Measurements from ENCODE around the gene SLC15A3.
"Not testable (repeated sequence)": the region's sequence is repeated elsewhere in the genome, so short reads cannot be mapped to it uniquely, and the experiment has no call there.

Gene SLC15A3

DNA sequence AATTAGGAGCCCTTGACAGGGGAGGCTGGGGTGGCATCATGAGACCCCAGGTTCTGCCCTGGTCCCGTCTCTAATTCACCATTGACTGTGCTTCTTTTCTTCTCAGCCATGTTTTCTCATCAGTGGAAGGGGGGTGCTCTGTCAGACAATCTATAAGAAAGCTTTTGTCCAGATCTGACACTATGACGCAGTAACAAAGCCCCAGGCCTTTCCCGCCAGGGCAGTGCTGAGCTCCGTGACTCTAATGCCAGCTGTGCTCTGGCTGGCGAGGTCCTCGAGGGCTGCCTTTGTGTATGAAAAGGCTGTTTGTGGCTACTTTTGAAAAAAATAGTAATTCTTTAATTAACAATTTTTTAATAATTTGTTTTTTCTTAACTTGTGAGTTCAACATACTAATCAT, 22.8 kb upstream of the SLC15A3 start:
- DNase-seq = no peak

DNA sequence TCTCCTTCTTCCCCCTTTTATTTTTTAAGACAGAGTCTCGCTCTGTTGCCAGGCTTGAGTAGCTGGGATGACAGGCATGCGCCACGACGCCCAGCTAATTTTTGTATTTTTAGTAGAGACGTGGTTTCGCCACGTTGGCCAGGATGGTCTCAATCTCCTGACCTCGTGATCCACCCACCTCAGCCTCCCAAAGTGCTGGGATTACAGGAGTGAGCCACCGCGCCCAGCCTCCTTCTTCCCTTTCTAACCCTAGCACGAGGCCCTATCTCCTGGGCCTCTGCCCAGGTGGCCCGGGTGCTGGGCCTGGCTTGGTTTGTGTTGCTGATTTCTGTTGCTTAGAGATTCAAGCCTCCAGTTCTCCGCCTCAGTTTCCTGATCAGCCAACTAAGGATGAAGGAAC, 22.3 kb upstream of the SLC15A3 start:
- DNase-seq = not testable (repeated sequence)

DNA sequence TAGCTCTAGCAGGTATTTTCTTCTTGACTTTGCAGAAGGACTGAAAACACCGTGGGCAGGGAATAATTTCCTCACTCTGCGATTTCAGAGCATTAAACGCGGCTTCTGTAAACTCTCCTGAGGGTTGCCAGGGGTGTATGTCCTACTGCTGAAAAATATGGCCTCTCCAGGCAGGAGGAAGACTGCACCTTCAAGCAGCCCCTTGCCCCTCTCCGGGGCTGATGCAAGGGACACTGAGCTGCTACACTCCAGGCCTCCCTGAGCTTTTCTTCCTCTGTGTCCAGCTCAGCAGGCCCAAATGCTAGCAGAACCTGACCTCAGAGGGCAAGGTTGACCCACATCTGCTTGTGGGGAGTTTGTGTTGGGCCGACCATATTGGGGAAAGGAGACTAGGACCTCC, 21.7 kb upstream of the SLC15A3 start:
- DNase-seq = no peak

DNA sequence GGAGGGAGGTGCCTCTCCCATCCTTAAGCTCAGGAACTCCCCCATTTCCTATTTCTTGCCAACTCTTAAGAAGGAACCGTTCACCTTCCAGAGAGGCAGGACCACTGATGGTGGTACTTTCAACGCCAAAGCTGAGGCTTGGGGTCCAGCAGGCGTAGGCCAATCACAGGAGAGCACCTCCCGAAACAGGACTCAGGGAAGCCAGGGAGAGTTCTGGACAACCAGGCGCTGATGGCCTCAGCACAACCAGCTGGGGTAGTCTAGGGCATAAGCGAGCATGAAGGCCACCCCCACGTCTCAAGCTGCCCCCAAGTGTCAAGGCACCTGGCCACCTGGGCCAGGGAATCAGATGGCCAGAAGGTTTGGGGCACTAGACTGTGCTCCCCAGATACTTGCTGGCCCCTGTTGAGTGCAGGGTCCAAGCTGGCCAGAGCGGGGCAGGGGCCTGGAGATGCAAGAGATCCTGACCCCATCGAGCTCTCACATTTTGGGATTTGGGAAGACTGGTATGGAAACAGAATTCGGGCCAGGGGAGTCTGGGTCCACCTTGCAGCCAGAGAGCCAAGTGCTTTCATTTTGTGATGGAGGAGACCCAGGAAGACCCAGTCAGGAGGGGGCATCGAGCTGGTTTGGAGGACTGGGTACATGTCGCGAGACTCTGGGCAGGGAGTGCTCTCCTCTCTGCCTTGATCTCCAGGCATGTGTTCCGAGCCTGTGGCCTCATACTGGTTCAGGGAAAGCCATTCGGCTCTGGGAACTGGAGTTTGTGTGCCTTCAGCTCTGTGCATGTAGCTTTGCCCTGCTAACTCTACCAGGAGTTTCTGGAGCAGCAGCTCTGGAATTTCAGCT, 20.4 kb upstream of the SLC15A3 start:
- DNase-seq = no peak

DNA sequence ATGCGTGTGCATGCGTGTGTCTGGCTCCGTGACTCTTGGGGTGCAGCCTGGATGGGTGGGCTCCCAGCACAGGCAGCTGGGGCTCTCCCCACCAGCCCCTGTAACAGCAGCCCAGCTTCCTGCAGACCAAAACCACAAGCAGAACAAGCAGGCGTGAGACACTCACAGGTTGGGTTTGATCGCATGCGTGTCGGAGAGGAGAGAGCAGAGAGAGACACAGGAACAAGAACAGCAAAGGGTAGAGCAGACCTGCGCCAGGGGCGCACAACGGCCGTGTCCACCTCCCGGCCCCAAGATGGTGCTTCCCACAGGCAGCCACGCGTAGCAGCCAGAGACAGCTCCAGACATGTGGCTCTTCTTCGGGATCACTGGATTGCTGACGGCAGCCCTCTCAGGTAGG, 19.5 kb upstream of the SLC15A3 start, which contains the start of gene CD6:
TSS of gene CD6 (plus strand) at position 161 of the 400 bp plus-strand sequence. CDS start at position 347, 186 bp downstream.
- no peak for DNase-seq

DNA sequence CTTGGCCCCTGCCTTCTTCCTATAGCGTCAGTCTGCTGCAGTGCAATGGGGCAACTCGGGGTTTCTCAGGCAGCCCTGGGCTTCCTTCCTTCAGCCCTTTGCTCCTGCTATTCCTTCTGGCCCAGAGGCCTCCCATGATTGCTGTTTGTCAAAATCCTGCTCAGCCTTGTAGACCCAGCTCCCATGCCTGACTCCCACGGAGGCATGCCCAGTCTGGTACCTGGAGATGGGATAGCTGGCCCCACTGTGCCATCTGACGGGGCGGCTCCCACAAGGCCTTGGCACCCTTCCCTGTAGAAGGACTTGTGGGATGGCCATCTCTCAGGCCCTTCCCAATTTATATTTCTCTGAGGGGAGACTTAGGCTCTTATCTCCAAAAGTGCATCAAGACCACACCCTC, 18.9 kb upstream of the SLC15A3 start:
- no peak for DNase-seq

DNA sequence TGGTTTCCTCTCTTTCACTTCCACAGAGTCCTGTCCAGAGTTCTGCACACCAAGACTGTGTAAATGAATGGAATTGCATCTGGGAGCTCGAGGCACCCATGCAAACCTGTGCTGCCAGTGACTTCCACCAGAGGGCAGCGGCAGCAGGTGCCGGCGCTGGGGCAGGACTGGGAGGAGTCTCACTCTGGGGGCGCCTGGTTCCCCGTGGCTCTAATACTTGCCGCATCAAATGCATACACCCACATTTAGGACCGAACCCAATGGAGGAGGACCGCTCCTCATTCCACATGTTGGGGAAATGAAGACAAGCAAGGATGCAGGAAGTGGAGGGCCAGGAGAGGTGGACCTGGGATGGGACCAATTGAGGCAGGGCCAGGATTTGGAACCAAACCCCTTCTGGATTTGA, 18.4 kb upstream of the SLC15A3 start:
- no peak for DNase-seq

DNA sequence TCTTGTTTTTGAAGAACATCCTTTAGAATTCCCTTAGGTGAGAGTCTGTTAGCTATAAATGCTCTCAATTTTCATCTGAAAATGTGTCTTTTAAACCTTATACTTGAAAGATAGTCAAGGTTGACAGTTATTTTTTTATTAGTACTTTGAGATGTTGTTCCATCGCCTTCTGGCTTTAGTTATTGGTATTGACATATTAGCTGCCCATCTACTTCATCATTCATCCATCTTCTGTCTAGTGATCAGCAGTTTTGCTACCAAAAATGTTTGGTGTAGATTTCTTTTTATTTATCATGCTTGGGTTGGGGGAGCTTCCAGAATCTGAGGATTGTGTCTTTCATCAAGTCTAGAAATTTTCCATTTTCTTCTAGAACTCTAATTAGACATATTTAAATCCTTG, 16.2 kb upstream of the SLC15A3 start:
- DNase-seq = no peak

DNA sequence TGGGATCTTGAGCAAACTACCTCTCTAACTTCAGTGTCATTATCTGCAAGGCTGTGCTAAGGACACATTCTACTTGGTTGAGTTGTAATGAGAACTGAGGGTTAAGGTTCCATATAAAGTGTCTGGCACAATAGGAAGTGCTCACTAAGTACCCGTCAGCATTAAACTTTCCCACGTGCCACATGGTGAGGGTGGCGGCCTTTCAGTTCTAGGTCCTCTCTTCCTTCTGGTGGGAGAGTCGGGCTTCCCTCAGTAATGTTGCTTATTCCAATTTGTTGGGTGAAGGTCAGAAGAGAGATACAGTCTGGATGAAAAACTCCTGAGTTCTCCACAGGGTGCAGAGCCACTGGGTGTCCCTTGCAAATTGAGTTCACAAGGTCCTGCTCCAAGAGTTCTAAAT, 14.9 kb upstream of the SLC15A3 start:
- DNase-seq = no peak

DNA sequence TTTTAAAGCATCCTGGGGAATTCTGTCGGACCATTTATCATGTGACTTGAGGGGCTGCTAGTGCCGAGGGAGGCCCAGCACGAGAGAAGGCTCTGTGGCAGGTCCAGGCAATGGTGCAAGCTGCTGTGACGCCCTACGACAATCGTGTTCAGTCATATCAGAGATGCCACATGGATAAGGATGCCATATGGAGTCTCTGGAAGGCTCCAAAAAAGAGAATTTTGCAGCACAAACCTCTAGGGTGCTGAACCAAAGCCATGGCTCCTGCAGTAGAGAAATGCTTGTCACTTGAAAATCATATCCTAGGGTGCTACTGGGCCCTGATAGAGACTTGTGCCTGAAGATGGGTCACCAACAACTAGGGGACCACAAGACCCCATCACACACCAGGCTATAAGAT, 12.8 kb upstream of the SLC15A3 start:
- no peak for DNase-seq

DNA sequence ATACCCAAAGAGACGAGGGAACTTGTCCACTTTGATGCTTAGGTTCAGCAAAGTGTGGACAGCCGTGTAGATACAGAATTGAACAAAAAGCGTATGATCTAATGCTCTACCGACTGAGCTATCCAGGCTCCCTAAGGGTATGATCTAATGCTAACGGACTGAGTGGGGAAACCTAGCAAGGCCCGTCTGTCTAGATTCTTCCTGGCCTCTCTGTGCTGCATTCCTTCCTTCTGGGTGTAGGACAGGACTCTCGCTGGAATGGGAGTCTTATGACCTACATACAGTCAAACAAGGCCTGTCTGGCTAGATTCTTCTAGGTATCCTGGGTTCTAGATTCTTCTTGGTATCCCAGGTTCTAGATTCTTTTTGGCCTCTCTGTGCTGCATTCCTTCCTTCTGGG, 8.4 kb upstream of the SLC15A3 start:
- no peak for DNase-seq

DNA sequence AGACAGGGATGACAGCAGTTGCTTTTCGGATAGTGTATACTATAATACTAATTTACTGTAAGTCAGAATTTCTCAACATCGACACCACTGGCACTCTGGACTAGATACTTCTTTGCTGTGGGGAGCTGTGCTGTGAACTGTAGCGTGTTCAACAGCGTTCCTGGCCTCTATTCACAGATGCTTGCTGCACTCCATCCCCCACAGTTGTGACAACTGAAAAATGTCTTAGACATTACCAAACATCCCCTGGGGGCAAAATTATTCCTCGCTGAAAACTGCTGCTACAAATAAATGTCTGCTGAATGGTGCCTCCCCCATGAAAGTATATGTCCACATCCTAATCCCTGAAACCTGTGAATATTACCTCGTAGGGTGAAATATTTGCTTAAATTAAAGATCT, 7.5 kb upstream of the SLC15A3 start:
- DNase-seq = no peak

DNA sequence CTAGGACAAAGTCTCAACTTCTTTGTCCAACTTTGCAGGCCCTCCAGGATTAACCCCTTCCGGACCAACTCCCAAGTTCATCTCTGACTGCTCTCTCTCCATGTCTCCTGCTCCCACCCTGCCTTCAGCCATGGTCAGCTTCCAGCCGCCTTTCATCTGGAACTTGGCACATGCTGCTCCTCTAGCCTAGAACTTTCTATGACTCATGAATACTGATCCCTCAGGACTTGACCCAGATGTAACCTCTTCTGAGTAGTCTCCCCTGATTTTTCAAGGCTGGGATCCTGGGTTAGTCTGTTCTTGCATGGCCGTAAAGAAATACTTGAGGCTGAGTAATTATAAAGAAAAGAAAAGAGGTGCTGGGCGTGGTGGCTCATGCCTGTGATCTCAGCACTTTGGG, 5.2 kb upstream of the SLC15A3 start:
- DNase-seq = no peak

DNA sequence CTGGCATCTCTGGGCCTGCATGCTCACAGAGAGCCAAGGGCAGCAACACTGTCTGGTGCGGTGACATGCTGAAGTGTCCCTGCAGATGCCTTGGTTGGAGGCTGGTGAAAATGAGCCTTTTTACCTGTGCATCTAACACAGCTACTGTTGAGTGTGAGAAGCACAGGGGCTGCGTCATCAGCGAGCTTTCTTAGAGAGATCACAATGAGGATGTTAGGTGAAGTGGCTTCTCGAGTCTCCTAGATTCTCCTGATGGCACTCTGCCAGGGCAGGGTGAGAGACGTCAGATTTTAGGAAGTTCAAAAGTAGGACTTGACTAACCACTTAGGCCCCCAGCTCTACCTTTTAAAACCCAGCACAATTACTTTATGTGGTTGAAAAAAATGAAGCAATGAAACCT, 3.6 kb upstream of the SLC15A3 start:
- no peak for DNase-seq

DNA sequence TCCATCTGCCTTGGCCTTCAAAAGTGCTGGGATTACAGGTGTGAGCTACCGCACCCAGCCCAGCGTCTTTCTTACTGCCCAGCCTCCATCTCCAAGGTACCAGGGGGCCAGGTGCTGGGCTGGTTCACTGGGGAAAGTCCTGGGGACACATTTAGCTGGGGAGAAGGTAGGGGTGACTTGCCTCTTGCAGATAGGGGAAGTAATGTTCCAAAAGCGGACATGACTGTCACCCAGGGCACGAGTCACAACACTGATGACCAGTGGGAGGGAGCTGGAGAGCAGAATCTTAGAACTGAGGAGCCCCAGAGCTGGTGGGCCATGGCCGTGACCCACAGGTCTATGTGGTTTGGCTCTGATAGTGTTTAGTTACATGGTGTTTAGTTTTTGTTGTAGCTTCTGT, 2.4 kb upstream of the SLC15A3 start:
- DNase-seq = no peak

DNA sequence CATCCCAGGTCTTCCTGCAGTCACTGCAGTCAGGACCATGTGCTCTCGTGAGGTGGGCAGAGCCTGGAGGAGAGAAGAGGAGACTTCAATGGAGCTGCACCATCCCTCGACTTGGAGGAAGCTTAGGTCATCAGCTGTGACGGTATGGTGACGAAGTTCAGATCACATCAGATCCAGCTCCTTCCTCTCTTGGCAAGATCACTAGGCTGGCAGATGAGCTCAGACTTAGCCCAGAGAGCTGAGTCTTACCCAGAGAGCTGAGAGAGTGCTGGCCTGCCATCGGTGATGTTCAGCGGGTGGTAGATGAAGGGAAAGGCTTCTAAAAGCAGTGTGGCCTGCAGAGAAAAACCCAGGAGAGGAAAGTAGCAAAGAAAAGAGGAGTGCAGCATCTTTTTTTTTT, 1.8 kb upstream of the SLC15A3 start:
- no peak for DNase-seq

DNA sequence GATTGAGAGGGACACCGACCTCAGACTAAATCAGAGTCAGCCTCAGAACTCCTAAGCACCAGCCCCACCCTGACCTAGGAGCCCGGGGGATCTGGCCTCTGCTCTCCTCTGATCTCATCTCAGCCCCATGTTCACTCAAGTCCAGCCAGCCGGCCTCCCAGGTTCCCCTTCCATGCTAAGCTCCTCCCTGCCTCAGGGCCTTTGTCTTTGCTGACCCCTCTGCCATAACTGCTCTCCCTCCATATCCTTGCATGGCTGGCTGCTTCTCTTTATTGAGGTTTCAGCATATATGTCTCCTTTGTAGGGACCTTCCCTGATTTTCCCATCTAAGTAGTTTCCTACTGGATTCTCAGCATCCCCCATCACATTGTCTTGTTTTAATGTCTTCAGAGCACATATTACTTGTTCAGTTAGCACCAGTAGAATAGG, 780 bp upstream of the SLC15A3 start:
- no peak for DNase-seq

DNA sequence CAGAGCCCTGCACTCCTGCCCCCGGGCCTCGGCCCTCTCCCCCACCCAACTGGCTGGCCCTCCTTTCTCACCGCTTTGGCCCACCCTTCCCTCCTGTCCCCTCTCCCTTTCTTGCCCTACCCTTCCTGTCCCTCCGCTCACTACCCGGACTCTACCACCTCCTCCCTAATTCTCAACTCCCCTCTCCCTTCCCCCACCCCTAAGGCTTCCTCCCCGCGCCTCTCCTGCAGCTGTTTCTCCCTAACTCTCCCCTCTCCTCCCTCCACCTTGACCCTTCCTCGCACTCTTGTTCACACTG, 421 bp downstream of the SLC15A3 start:
- no peak for DNase-seq

DNA sequence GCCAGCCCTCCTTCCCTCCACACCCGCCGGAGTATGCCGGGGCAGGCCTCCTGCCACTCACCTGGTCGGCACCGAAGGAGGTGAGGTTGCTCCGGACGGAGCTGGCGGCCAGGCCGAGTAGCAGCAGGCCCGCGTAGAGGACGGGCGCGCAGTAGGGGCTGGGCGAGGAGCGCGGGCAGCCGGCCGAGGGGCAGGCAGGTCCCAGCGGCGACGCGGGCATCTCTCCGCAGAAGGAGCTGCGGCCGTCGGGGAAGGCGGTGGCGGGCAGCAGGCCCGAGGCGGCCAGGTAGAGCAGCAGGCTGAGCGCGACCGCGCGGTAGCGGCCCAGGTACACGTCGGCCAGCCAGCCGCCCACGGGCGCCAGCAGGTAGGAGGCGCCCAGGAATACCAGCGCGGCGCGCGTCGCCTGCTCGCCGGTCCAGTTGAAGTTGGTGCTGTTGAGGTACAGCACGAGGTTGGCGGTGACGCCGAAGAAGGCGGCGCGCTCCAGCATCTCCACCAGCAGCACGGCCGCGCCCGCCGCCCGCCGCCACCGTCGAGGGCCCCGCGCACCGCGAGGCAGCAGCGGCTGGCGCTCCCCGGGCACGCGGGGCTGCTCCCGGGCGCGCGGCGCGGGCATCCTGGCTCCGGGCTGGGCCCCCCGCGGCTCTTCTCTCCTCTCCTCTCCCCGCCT, 907 bp downstream of the SLC15A3 start:
- DNase-seq = no peak

DNA sequence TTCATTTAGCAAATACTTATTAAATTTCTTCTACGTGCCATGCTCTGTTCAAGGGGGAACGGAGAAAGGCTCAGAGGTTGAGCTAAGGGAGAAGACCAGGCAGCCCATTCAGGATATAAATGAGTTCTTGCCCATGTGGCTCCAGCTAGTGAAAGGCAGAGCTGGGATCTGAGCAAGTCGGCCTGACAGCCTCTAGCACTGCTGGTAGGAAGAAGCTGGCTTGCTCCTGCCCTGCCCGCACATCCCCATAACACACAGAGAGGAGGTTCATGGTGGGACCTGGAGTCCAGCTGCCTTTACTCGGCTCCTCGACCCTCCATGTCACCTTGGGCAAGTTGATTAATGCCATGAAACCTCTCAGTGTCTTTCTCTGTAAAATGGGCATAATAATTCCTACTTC, 2.0 kb downstream of the SLC15A3 start:
- no peak for DNase-seq

DNA sequence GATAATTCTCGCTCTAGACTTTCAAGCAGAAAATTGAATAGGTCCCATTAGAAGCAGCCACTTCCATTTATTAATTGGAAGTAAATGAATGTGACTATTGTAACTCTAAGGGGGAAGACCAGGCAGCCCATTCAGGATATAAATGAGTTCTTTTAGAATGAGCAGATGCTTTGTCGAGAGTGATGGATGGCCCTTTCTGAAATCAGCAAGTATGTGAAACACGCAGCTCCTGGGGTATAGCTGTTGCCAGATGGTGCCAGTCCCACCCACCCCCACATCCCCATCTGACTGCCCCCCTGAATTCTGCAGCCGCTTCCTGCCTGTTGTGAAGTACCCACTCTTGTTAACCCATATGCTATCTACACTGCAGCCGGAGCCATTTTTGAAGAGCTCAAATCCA, 3.7 kb downstream of the SLC15A3 start:
- DNase-seq = no peak

DNA sequence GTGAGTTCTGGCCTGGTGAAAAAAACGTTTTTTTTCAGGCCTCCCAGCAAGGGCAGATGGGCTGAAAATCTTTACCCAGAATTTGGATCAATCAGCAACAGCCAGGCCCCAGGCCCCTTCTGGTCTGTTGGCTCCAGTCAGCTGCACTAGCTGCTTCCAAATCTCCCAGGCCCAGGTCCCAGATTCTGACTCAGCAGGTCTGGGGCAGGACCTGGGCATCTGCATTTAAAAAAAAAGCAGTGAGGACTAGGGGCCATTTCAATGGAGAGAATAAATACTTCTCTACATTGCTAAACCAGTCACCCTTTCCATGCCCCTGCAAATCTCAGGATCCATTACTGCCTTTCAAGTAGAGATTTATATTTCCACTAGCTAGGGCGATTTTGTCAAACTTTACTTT, 4.3 kb downstream of the SLC15A3 start:
- DNase-seq = no peak

DNA sequence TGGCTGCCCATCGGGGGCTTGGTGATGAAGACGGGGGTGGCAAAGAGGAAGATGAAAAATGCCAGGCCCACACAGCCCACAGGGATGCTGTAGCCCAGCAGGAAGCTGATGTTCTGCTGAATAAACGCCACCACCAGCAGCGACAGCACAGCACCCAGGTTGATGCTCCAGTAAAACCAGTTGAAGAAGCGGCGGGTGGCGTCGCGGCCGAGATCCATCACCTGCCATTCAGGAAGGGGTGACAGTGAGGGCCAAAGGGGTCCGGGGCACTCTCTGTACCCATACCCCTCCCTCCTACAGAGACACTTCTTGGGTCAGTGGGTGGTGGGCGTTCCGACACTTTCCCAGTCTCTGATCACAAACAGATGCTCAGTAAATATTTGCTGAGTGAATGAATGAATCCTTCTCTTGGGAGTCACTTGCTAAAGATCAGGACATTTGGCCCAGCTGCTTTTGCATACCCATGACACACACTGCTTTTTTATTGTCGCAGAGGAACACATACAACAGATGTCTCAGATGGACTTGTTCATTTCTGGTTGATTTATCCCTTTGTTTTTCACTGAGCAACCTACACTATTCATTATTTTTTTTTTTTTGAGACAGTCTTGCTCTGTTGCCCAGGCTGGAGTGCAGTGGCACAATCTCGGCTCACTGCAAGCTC, 5.2 kb downstream of the SLC15A3 start:
- no peak for DNase-seq

DNA sequence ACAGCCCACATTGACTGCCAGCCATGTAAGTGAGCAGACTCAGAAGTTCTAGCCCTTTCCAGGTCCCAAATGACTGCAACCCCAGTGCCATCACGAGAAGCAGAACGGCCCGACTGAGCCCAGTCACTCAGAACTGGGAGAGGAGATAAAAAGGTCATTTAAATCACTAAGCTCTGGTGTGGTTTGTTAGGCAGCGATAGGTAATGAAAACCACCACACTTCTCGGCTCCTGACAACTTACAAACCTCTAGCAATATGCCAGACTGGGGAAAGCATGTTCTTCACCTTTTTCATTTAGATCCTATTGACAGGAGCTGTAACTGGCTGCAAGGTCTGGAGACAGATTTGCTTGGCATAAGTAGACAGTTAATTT, 6.7 kb downstream of the SLC15A3 start:
- no peak for DNase-seq
